ENCODE results near the gene RHNO1.

The RHNO1 gene

DNA sequence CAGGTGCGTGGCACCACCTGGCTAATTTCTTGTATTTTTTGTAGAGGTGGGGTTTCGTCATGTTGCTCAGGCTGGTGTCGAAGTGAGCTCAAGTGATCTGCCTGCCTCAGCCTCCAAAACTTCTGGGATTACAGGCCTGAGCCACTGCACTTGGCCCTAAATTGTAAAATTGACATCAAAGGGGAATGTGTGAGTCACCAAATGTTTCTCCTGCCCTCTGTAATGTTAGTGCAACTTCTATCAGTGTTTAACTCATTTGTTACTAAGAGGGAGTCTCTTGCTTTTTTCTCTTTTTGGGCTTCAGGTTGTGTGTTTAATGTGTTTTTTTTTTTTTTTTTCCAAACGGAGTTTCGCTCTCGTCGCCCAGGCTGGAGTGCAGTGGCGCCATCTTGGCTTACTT, 16.0 kb downstream of the RHNO1 start:
- ATAC-seq (replicated peaks; ENCODE audit: extremely low read depth, poor library complexity, severe bottlenecking) (no peak), DNase-seq (ENCODE audit: low spot score in 2 of 2) (no peak)
- no peak overlapping the region for H3K27ac Mint-ChIP-seq (ENCODE audit: low read depth)
- H3K27me3 Mint-ChIP-seq = no peaks in the 10 kb centered on the region
- peak overlapping the region; percentile 40 for H3K4me3 Mint-ChIP-seq
- H3K36me3 Mint-ChIP-seq (ENCODE audit: insufficient read depth) = peaks cover 22% of the 10 kb centered on the region
- H3K9me3 Mint-ChIP-seq = no peaks in the 10 kb centered on the region
- H3K4me1 Mint-ChIP-seq = peaks cover 31% of the 10 kb centered on the region

DNA sequence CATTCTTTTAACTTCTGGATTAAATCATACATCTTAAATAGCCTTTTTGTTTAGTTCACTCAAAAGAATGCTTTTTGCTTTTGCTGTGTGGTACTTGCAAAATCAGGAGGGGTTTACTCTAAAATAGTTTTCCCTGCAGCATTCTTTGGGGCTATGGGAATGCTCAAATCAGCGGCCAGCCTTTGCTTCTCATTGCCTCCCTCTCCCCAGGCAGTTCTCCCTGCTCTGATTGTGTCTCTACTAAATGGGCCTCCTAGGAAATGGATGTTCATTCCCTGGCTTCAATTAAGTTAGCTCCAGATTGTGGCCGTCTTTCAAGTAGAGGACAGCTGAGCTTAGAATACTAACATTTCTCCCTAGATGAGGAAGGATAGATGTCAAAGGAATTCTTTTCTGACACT, 18.0 kb downstream of the RHNO1 start:
- ATAC-seq (replicated peaks; ENCODE audit: extremely low read depth, poor library complexity, severe bottlenecking) = no peak
- no peak for DNase-seq (ENCODE audit: low spot score in 2 of 2)
- no peak overlapping the region for H3K4me3 Mint-ChIP-seq
- H3K9me3 Mint-ChIP-seq = no peaks in the 10 kb centered on the region
- peaks cover 19% of the 10 kb centered on the region for H3K4me1 Mint-ChIP-seq
- H3K27ac Mint-ChIP-seq (ENCODE audit: low read depth) = no peak overlapping the region
- H3K36me3 Mint-ChIP-seq (ENCODE audit: insufficient read depth) = peaks cover 11% of the 10 kb centered on the region
- H3K27me3 Mint-ChIP-seq = no peaks in the 10 kb centered on the region

DNA sequence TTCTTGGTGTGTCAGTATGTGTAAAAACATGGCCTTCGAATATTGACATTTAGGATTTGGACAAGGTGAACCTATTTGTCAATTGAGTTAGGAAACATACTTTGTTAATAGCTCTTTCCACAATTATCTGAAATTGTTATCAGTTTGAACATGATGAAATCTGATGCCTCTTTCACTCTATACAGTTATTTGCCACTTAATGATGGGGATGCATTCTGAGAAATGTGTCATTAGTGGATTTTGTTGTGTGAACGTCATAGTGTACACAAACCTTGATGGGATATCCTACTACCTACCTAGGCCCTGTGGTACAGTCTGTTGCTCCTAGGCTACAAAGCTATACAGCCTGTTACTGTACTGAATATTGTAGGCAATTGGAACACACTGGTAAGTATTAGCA, 18.5 kb downstream of the RHNO1 start:
- Mint-ChIP-seq H3K4me1 (peaks cover 14% of the 10 kb centered on the region), H3K9me3 (no peaks in the 10 kb centered on the region), H3K4me3 (no peak overlapping the region), H3K27ac (ENCODE audit: low read depth) (no peak overlapping the region), H3K27me3 (no peaks in the 10 kb centered on the region), H3K36me3 (ENCODE audit: insufficient read depth) (peaks cover 9% of the 10 kb centered on the region)
- ATAC-seq (replicated peaks; ENCODE audit: extremely low read depth, poor library complexity, severe bottlenecking) = no peak
- DNase-seq (ENCODE audit: low spot score in 2 of 2) = no peak

DNA sequence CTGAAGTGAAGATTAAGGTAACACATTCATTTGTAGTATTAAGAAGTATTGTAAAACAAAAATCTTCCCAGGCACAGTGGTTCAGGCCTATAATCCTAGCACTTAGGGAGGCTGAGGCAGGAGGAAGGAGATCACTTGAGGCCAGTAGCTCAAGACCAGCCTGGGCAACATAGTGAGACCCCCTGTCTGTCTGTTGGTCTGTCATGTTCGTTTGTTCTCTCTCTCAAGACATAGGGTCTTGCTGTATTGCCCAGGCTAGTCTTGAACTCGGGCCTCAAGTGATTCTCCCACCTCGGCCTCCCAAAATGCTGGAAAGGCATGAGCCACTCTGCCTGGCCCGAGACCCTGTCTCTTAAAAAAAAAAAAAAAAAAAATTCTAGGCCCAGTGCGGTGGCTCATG, 20.4 kb downstream of the RHNO1 start:
- DNase-seq (ENCODE audit: low spot score in 2 of 2) (no peak), ATAC-seq (replicated peaks; ENCODE audit: extremely low read depth, poor library complexity, severe bottlenecking) (no peak)
- no peak overlapping the region for H3K4me3 Mint-ChIP-seq
- no peak overlapping the region for H3K27ac Mint-ChIP-seq (ENCODE audit: low read depth)
- H3K27me3 Mint-ChIP-seq = no peaks in the 10 kb centered on the region
- peaks cover 5% of the 10 kb centered on the region for H3K4me1 Mint-ChIP-seq
- no peaks in the 10 kb centered on the region for H3K9me3 Mint-ChIP-seq
- peaks cover 2% of the 10 kb centered on the region for H3K36me3 Mint-ChIP-seq (ENCODE audit: insufficient read depth)

DNA sequence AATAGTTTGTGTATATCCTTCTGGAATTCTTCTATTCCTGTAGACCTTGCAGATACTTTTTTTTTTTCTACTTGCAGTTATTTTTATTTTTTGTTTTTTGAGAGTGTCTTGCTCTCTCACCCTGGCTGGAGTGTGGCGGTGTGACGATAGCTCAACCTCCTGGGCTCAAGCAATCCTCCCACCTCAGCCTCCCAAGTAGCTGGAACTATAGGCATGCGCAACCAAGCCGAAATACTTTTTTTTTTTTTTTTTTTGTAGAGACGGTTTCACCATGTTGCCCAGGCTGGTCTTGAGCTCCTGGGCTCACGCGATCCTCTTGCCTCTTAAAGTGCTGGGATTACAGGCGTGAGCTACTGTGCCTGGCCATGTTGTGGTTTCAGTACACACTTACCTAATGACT, 23.6 kb downstream of the RHNO1 start:
- H3K36me3 Mint-ChIP-seq (ENCODE audit: insufficient read depth) = peaks cover 2% of the 10 kb centered on the region
- no peaks in the 10 kb centered on the region for H3K4me1 Mint-ChIP-seq
- ATAC-seq (replicated peaks; ENCODE audit: extremely low read depth, poor library complexity, severe bottlenecking) (no peak), DNase-seq (ENCODE audit: low spot score in 2 of 2) (no peak)
- H3K9me3 Mint-ChIP-seq = no peaks in the 10 kb centered on the region
- H3K27ac Mint-ChIP-seq (ENCODE audit: low read depth) = no peak overlapping the region
- H3K4me3 Mint-ChIP-seq = no peak overlapping the region
- no peaks in the 10 kb centered on the region for H3K27me3 Mint-ChIP-seq

DNA sequence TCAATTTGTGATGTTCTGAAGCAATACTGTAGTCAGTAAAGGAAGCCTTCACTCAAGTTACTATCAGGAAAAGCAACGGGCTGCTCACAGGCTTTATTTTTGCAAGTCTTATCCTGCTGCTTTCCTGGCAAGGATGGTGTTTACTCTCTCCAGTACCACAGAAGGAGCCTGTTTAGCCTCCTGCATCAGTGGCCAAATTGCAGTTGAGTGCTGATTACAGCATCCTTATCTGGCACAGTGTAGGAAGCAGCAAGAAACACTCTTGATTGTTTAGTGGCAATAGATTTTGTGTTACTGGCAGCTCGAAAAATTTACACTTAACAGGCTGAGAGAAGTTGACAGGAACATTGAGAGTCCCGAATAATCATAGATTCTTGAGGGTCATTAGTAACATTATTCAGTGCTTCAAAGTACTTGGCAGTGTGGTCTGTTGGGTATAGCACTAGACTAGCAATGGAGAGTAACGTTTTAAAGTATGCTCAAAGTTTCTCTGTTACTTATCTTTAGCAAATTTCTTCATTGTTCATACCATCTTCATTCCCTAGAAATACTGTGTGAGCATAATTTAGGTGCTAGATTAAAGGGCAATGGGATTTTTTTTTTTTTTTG, 25.4 kb downstream of the RHNO1 start:
- H3K27ac Mint-ChIP-seq (ENCODE audit: low read depth) = no peak overlapping the region
- H3K4me1 Mint-ChIP-seq = no peaks in the 10 kb centered on the region
- peaks cover 3% of the 10 kb centered on the region for H3K36me3 Mint-ChIP-seq (ENCODE audit: insufficient read depth)
- H3K9me3 Mint-ChIP-seq = no peaks in the 10 kb centered on the region
- DNase-seq (ENCODE audit: low spot score in 2 of 2) (no peak), ATAC-seq (replicated peaks; ENCODE audit: extremely low read depth, poor library complexity, severe bottlenecking) (no peak)
- H3K4me3 Mint-ChIP-seq = no peak overlapping the region
- no peaks in the 10 kb centered on the region for H3K27me3 Mint-ChIP-seq

DNA sequence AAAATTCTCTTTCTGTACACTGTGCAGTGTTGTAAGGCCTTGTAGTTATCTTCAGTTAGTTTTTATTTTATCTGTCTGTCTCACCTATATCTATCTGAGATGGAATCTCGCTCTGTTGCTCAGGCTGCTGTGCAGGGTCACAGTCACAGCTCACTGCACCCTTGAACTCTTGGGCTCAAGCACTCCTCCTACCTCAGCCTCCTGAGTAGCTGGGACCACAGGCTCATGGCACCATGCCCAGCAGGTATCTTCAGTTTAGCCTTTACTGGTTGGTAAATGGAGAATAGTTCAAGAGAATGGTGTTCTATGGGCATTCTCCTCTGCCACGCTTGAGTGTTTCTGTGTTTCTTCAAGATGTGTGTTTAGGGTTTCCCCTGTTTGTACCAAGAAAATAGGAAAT, 27.2 kb downstream of the RHNO1 start:
- H3K4me1 Mint-ChIP-seq = no peaks in the 10 kb centered on the region
- no peak overlapping the region for H3K4me3 Mint-ChIP-seq
- ATAC-seq (replicated peaks; ENCODE audit: extremely low read depth, poor library complexity, severe bottlenecking) (no peak), DNase-seq (ENCODE audit: low spot score in 2 of 2) (no peak)
- no peaks in the 10 kb centered on the region for H3K9me3 Mint-ChIP-seq
- H3K27me3 Mint-ChIP-seq = no peaks in the 10 kb centered on the region
- H3K27ac Mint-ChIP-seq (ENCODE audit: low read depth) = no peak overlapping the region
- peaks cover 1% of the 10 kb centered on the region for H3K36me3 Mint-ChIP-seq (ENCODE audit: insufficient read depth)

DNA sequence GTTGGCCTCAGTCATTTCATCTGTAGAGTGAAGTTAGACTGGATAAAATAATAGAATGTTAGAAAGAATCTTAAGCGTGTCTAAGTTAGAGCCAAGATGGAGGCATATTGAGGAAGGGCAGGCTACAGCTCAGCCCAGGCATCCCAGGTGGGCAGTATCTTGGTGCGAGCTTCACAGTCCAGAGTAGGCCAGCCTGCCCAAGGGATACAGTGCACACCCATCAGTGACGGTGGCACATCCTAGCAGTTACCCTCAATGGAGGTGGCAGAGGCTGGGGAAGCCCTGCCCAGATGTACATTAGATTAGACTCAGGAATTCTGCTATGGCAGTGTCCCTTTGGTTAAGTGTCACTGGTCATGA, 35.2 kb downstream of the RHNO1 start:
- H3K4me3 Mint-ChIP-seq = no peak overlapping the region
- DNase-seq (ENCODE audit: low spot score in 2 of 2) = no peak
- no peak for ATAC-seq (replicated peaks; ENCODE audit: extremely low read depth, poor library complexity, severe bottlenecking)
- no peak overlapping the region for H3K27ac Mint-ChIP-seq (ENCODE audit: low read depth)
- peaks cover 4% of the 10 kb centered on the region for H3K36me3 Mint-ChIP-seq (ENCODE audit: insufficient read depth)
- no peaks in the 10 kb centered on the region for H3K27me3 Mint-ChIP-seq
- H3K9me3 Mint-ChIP-seq = no peaks in the 10 kb centered on the region
- H3K4me1 Mint-ChIP-seq = no peaks in the 10 kb centered on the region

DNA sequence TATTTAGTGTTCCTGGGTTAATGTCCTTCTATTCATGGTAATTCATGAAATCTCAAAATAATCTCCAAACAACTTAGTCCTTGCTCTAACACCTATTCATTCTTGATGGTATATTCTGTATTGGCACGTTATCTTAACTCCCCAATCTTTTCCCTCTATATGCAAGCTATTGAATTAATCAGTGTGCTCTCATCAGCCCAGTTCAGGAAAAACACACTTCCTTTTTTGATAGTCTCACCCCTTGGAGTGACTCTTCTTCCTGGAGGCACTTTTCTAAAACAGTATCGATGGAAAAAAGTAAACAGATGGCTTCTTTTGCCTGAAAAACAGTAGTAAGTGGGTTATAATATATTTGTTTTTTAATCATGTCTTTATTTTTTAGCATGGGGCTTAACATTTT, 42.2 kb downstream of the RHNO1 start:
- no peak for DNase-seq (ENCODE audit: low spot score in 2 of 2)
- Mint-ChIP-seq H3K4me3 (no peak overlapping the region), H3K27me3 (no peaks in the 10 kb centered on the region), H3K9me3 (no peaks in the 10 kb centered on the region), H3K36me3 (ENCODE audit: insufficient read depth) (peaks cover 18% of the 10 kb centered on the region), H3K27ac (ENCODE audit: low read depth) (no peak overlapping the region), H3K4me1 (no peaks in the 10 kb centered on the region)
- no peak for ATAC-seq (replicated peaks; ENCODE audit: extremely low read depth, poor library complexity, severe bottlenecking)

DNA sequence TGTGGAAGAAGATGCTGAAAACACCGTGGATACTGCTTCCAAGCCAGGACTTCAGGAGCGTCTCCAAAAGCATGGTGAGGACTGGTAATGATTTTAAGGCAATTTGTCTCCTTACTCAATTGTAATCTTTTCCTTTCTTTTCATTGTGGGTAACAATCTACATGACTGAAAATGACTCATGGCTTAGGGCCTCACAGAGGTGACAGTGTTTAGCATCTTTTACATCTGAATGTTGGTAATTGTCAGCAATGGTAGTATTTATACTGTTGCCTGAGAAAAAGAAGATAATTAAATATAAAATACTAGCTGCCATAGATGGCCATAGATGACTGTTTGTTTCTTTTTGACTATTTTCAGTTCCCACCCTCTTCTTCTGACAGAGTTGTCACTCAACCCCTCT, 45.3 kb downstream of the RHNO1 start:
- H3K4me3 Mint-ChIP-seq = no peak overlapping the region

DNA sequence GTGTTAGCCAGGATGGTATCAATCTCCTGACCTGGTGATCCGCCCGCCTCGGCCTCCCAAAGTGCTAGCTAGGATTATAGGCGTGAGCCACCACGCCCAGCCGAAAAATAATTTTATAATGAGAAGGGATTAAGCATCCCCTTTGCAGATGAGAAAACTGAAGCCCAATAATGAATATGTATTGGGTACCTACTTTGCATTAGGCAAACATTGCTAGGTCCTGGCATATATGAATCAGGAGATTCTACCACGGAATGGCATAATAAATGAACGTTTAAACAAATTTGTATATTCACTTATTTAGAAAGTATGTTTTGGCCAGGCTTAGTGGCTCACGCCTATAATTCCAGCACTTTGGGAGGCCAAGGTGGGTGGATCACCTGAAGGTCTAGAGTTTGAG, 46.0 kb downstream of the RHNO1 start:
- Mint-ChIP-seq H3K36me3 (ENCODE audit: insufficient read depth) (peaks cover 20% of the 10 kb centered on the region), H3K27me3 (no peaks in the 10 kb centered on the region), H3K4me1 (no peaks in the 10 kb centered on the region), H3K4me3 (no peak overlapping the region), H3K9me3 (no peaks in the 10 kb centered on the region), H3K27ac (ENCODE audit: low read depth) (no peak overlapping the region)
- ATAC-seq (replicated peaks; ENCODE audit: extremely low read depth, poor library complexity, severe bottlenecking) = no peak
- DNase-seq (ENCODE audit: low spot score in 2 of 2) = no peak

More for the DNA sequence above, 45.3 kb downstream of the RHNO1 start:
- peaks cover 15% of the 10 kb centered on the region for H3K36me3 Mint-ChIP-seq (ENCODE audit: insufficient read depth)
- no peaks in the 10 kb centered on the region for H3K27me3 Mint-ChIP-seq
- ATAC-seq (replicated peaks; ENCODE audit: extremely low read depth, poor library complexity, severe bottlenecking) (no peak), DNase-seq (ENCODE audit: low spot score in 2 of 2) (no peak)
- H3K4me1 Mint-ChIP-seq = no peaks in the 10 kb centered on the region
- H3K9me3 Mint-ChIP-seq = no peaks in the 10 kb centered on the region
- no peak overlapping the region for H3K27ac Mint-ChIP-seq (ENCODE audit: low read depth)

DNA sequence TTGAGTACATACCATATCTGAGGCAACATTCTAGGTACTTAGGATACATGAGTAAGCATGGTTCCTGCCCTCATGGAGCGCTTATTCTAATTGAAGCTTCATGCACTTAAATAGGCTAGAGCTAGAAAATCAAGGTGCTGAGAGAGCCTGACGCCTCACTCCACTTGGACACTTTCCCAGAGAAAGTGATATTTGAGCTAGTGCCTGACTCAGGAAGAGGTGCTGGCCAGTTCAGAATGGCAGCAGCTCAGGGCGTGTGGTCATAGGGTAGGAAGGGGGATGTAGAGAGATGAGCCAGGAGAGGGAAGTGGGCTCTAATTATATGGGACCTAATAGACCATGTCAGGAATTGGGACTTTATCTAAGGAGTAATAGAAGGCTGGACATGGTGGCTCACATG, 47.0 kb downstream of the RHNO1 start:
- no peaks in the 10 kb centered on the region for H3K9me3 Mint-ChIP-seq
- no peak overlapping the region for H3K4me3 Mint-ChIP-seq
- DNase-seq (ENCODE audit: low spot score in 2 of 2) (no peak), ATAC-seq (replicated peaks; ENCODE audit: extremely low read depth, poor library complexity, severe bottlenecking) (no peak)
- no peaks in the 10 kb centered on the region for H3K27me3 Mint-ChIP-seq
- no peak overlapping the region for H3K27ac Mint-ChIP-seq (ENCODE audit: low read depth)
- H3K4me1 Mint-ChIP-seq = no peaks in the 10 kb centered on the region
- H3K36me3 Mint-ChIP-seq (ENCODE audit: insufficient read depth) = peaks cover 20% of the 10 kb centered on the region

DNA sequence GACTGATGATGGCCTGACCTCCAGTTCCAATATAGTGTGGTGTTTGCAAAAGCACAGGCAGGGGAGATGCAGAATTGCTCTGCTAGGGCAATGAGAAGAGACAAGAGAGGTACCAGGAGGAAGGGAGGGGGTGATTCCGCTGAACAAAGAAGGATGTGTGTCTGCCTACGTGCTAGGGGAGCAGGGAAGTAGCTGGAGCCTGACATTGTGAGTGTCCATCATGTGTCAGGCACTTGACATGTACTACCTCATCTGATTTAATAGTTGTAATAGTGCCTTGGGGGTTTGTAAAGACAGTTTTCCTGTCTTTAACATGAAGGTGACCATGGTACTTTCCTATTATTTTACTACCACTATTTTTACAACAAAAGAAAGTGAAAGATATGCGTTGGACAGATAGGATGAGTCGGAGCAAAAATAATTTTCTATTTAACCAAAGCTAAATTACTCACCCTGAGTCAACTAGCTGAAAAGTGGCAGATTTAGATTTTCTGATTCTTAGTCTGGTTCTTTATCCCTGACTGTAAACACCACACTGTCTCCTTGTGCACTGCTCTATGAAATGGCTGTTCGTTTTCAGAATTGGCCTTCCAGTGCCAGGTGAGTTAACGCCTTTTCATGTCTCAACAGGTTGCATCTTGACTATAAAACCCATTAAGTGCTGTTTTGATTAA, 48.4 kb downstream of the RHNO1 start:
- ATAC-seq (replicated peaks; ENCODE audit: extremely low read depth, poor library complexity, severe bottlenecking) (no peak), DNase-seq (ENCODE audit: low spot score in 2 of 2) (no peak)
- no peaks in the 10 kb centered on the region for H3K27me3 Mint-ChIP-seq
- no peak overlapping the region for H3K4me3 Mint-ChIP-seq
- H3K9me3 Mint-ChIP-seq = no peaks in the 10 kb centered on the region
- H3K36me3 Mint-ChIP-seq (ENCODE audit: insufficient read depth) = peaks cover 17% of the 10 kb centered on the region
- no peaks in the 10 kb centered on the region for H3K4me1 Mint-ChIP-seq
- H3K27ac Mint-ChIP-seq (ENCODE audit: low read depth) = no peak overlapping the region

Data from central memory CD8-positive, alpha-beta T cell (primary cell).